H1 (cell line): ENCODE measurements around the gene DTL. TPM values are rescaled to one million over a fixed set of nuclear protein-coding genes. Genes with fewer than 3 reads are reported as not detected.

Source experiments
- TAF1 ChIP-seq: IDR thresholded peaks from 2 replicates; pipeline ENCODE4 v1.6.1; 2011; ENCODE audit warnings: mild to moderate bottlenecking, low read depth, low read length
- polyA plus RNA-seq, 7 experiments: library from polyadenylated mRNA; depleted of rRNA in 3 of 7; stranded (reverse) in 5 of 7; unstranded in 2 of 7; fragments of >200 nt in 5 of 7; fragments of 200-250 nt in 2 of 7; gene quantifications; 1 replicate in 5 of 7; 2 replicates in 1 of 7; 4 replicates in 1 of 7; pipeline versions ENCODE4 v1.2.1 to v1.2.3, GENCODE V29; 2011 to 2013; ENCODE audit warnings: missing spikeins in 2 of 7, mixed read lengths in 2 of 7
- total RNA-seq: library from RNA; stranded (reverse); fragmentation: NEBNext Ultra II Directional; extraction: Animal tissue kit (Norgen Biotek cat#: 25700); gene quantifications from 2 replicates; pipeline ENCODE4 v1.2.1, GENCODE V29; 2021
- TF ChIP-seq, protein P1 (sequence below): IDR thresholded peaks from 2 replicates; pipeline ENCODE4 v1.6.1; 2012; ENCODE audit warnings: inconsistent platforms

DTL gene
- total and polyA plus RNA-seq, 2 of the 8 experiments (the other 6 are each of a cell fraction or from before 2014, with no cell fraction given), result 36.0 to 46.9 TPM

DNA sequence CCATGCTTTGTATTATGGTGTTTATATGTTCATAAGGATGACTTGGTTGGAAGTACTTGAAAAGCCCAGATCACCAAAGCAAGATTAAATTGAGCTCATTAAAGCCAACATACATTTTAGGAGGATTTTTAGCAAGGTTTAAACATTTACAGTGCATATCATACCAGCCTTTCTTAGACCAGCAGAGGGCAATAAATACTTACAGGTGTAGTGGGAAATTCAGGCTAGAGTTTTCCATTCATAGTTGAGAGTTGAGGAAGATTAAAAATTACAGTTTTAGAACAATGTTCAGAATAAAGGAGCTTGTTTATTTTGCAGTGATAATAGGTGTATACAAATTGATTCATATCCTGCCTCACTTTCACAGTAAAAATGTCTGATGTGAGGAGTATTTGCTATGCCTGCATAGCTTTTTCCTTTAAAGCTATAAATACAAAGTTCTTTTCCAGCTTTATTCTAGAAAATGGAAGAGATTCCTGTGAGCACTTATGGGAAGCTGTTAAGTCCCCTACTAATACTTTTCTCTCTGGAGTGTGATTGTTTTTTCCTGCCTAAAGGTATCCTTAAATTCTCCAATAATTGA, 35.3 kb downstream of the DTL start (continued):
- TF ChIP-seq, protein P1, sequence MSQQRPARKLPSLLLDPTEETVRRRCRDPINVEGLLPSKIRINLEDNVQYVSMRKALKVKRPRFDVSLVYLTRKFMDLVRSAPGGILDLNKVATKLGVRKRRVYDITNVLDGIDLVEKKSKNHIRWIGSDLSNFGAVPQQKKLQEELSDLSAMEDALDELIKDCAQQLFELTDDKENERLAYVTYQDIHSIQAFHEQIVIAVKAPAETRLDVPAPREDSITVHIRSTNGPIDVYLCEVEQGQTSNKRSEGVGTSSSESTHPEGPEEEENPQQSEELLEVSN, result no peak
- TF ChIP-seq TAF1, result no peak
- TF ChIP-seq, all 59 proteins: peak for 2
